ENCODE data around the gene KRTAP29-1.

The KRTAP29-1 gene

DNA sequence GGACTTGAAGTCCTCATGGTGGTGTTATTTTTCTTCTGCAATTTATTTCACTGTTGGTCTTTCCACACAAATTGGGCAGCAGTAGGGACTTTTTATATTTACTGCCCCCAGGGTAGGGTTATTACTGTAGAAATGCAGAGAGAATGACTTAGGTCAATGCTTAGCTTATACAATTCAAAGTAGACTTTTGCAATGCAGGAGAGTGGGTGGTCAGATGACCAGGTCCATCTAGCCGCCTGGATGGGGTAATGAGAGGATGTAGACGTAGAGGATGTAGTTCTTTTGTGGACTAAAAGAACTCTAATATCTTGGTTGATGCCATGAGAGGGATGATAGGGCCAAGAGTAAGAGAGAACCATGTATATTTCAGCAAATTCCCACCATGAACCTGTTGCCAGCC is 15.6 kb upstream of the KRTAP29-1 start:
- H3K27ac ChIP-seq = no peak overlapping the region
- TF ChIP-seq, protein P1, sequence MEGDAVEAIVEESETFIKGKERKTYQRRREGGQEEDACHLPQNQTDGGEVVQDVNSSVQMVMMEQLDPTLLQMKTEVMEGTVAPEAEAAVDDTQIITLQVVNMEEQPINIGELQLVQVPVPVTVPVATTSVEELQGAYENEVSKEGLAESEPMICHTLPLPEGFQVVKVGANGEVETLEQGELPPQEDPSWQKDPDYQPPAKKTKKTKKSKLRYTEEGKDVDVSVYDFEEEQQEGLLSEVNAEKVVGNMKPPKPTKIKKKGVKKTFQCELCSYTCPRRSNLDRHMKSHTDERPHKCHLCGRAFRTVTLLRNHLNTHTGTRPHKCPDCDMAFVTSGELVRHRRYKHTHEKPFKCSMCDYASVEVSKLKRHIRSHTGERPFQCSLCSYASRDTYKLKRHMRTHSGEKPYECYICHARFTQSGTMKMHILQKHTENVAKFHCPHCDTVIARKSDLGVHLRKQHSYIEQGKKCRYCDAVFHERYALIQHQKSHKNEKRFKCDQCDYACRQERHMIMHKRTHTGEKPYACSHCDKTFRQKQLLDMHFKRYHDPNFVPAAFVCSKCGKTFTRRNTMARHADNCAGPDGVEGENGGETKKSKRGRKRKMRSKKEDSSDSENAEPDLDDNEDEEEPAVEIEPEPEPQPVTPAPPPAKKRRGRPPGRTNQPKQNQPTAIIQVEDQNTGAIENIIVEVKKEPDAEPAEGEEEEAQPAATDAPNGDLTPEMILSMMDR (IDR thresholded peaks at IDR 0.05; ENCODE audit: low read depth, low read length, missing control alignments) = no peak
- H3K36me3 ChIP-seq (replicated peaks) = no peaks in the 10 kb centered on the region
- in situ Hi-C loops (cut with HindIII; ENCODE audit: low pct_ligation_motif_present, low sequenced_read_pairs) = no loop called here
- H3K4me3 ChIP-seq (ENCODE audit: low read depth, low read length) = no peak overlapping the region
- no peaks in the 10 kb centered on the region for H3K27me3 ChIP-seq (replicated peaks)
- no peak for DNase-seq

DNA sequence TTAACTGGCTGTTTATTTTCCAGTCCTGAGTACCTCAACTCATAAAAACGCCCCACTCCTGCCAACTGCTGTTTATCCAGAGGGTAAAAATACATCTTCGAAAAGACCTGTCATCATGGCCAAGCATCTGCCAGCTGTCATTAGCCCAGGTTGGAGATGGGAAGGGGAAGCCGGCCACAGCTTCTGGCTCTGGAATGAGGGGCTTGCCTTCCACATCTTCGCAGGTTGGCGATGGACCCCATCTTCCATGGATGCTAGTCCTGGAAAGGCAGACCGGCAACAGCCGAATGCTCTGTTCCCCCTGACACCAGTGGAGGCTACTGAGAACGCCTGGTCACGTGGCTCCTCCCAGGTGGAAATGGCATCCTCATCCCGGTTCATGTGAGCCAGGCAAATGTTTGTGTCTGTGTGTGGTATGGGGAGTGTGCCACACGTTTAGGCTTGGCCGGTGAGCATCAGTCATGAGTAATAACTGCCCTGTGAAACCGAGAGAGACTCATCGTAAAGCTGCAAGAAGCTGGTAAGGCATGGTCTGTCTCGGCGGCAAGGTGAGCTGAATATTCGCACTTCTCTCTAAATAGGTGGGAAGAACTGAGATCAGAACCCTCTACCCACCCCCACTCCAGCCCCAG is 13.3 kb upstream of the KRTAP29-1 start:
- H3K27ac ChIP-seq = no peak overlapping the region
- no peaks in the 10 kb centered on the region for H3K27me3 ChIP-seq (replicated peaks)
- no peaks in the 10 kb centered on the region for H3K36me3 ChIP-seq (replicated peaks)
- no peak overlapping the region for H3K4me3 ChIP-seq (ENCODE audit: low read depth, low read length)
- in situ Hi-C loops (cut with HindIII; ENCODE audit: low pct_ligation_motif_present, low sequenced_read_pairs) = no loop called here
- DNase-seq = no peak
- TF ChIP-seq, protein P1 (IDR thresholded peaks at IDR 0.05; ENCODE audit: low read depth, low read length, missing control alignments) = no peak

DNA sequence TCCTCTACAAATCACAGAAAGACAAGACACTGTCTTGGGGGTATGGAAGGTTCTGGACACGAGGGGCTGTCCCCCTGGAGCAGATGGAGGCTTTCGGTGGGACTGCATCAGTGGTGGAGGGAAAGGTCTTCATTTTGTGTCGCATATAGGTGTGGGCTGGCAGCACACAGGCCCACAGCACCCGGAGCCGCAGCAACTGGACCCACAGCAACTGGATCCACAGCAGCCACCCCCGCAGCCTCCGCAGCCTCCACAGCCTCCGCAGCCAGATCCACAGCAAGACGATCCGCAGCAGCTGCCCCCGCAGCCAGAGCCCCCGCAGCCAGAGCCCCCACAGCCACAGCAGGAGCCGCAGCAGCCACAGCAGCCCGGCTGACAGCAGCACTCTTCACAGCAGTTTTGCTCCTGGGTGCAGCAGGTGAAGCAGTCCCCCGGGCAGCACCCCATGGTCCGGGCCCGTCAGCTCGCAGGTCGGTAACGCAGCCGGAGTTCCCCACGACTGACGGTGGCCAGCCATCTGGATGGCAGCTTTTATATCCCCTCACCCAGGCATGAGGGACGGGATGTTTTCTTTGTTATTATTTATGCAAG is 12.6 kb upstream of the KRTAP29-1 start, which contains the start of gene KRTAP17-1:
Gene KRTAP17-1 (minus strand): TSS at position 507 of the 591 bp plus-strand sequence. CDS start 60 bp downstream, at position 447.
- Histone ChIP-seq H3K4me3 (ENCODE audit: low read depth, low read length) (no peak within 1 kb of the TSS), H3K27ac (no peak within 1 kb of the TSS), H3K36me3 (replicated peaks) (no peaks in the 10 kb centered on the region), H3K27me3 (replicated peaks) (no peaks in the 10 kb centered on the region)
- in situ Hi-C loops (cut with HindIII; ENCODE audit: low pct_ligation_motif_present, low sequenced_read_pairs) = no loop called here
- no peak for DNase-seq
- TF ChIP-seq, protein P1 (IDR thresholded peaks at IDR 0.05; ENCODE audit: low read depth, low read length, missing control alignments) = no peak

DNA sequence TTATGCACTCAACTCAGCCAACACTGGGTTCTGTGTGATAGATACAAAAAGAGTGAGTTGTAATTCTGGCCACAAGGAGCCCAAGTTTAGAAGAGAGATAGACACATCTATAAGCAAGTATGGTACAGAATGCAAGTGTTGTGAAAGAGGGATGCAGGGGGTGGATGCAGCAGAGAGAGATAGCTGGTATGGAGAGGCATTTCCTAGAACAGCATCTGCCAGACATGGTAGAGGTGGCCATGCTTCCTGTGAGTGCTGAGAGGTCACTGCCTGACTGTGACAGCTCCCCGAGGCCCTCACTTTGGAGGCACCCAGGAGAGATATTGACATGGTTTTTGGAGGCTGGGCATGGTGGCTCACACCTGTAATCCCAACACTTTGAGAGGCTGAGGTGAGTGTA is 8.5 kb upstream of the KRTAP29-1 start:
- TF ChIP-seq, protein P1 (IDR thresholded peaks at IDR 0.05; ENCODE audit: low read depth, low read length, missing control alignments) = no peak
- Histone ChIP-seq H3K27me3 (replicated peaks) (no peaks in the 10 kb centered on the region), H3K4me3 (ENCODE audit: low read depth, low read length) (no peak overlapping the region), H3K27ac (no peak overlapping the region), H3K36me3 (replicated peaks) (no peaks in the 10 kb centered on the region)
- DNase-seq = no peak
- in situ Hi-C loops (cut with HindIII; ENCODE audit: low pct_ligation_motif_present, low sequenced_read_pairs) = no loop called here

DNA sequence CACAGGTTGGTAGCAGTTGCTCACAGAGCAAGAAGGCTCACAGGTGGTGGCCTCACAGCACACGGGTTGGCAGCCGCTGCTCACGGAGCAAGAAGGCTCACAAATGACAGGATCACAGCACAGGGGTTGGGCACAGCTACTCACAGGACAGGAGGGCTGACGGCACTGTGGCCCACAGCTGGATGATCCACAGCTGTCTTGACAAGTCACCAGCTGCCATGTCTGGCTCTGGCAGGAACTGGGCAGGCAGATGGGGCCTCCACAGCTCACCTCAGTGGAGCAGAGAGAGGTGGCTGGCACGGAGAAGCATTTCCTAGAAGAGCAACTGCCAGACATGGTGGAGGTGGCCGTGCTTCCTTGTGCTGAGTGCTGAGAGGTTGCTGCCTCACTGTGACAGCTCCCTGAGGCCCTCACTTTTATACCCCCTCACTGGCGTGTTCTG is 6.3 kb upstream of the KRTAP29-1 start, which contains the start of gene KRTAP16-1:
Gene KRTAP16-1 (minus strand): TSS at position 392 of the 442 bp plus-strand sequence. CDS start 56 bp downstream, at position 336.
- in situ Hi-C loops (cut with HindIII; ENCODE audit: low pct_ligation_motif_present, low sequenced_read_pairs) = no loop called here
- no peak within 1 kb of the TSS for H3K27ac ChIP-seq
- no peak for DNase-seq
- TF ChIP-seq, protein P1 (IDR thresholded peaks at IDR 0.05; ENCODE audit: low read depth, low read length, missing control alignments) = no peak
- H3K36me3 ChIP-seq (replicated peaks) = no peaks in the 10 kb centered on the region
- H3K27me3 ChIP-seq (replicated peaks) = no peaks in the 10 kb centered on the region
- no peak within 1 kb of the TSS for H3K4me3 ChIP-seq (ENCODE audit: low read depth, low read length)

All from brain microvascular endothelial cell (primary cell).